ENCODE data around the gene HES4.

Gene HES4

GRCh38 chr1:965526-966134 lies 34.3 kb downstream of the HES4 start:
- no peak for DNase-seq (ENCODE audit: low spot score)

- DNase-seq (ENCODE audit: low spot score) = no peak
Measured at GRCh38 chr1:964691-965525, 35.0 kb downstream of the HES4 start.

- no peak for DNase-seq (ENCODE audit: low spot score)
Measured at GRCh38 chr1:963746-964525, 36.0 kb downstream of the HES4 start.

GRCh38 chr1:963301-963651 lies 36.6 kb downstream of the HES4 start:
- DNase-seq (ENCODE audit: low spot score) = no peak

GRCh38 chr1:962381-963300 lies 37.3 kb downstream of the HES4 start:
- no peak for DNase-seq (ENCODE audit: low spot score)

GRCh38 chr1:961132-961669 lies 38.7 kb downstream of the HES4 start:
- DNase-seq (ENCODE audit: low spot score) = no peak

- peak; percentile 75 for DNase-seq (ENCODE audit: low spot score)
Measured at GRCh38 chr1:960363-961131, 39.4 kb downstream of the HES4 start, which contains the start of gene KLHL17. Gene KLHL17, plus strand, starts transcription at chr1:960584. Its CDS starts 110 bp downstream, at chr1:960694.

- DNase-seq (ENCODE audit: low spot score) = no peak
Measured at GRCh38 chr1:959731-960362, 40.0 kb downstream of the HES4 start.

GRCh38 chr1:958823-959730 lies 40.8 kb downstream of the HES4 start, which contains the start of gene NOC2L:
Gene NOC2L, minus strand, starts transcription at chr1:959256. Its CDS starts 16 bp downstream, at chr1:959240.
- peak; percentile 92 for DNase-seq (ENCODE audit: low spot score)

GRCh38 chr1:956636-957035 lies 43.3 kb downstream of the HES4 start:
- DNase-seq (ENCODE audit: low spot score) = no peak

- DNase-seq (ENCODE audit: low spot score) = no peak
Measured at GRCh38 chr1:955474-955873, 44.4 kb downstream of the HES4 start.

GRCh38 chr1:954927-955326 lies 45.0 kb downstream of the HES4 start:
- DNase-seq (ENCODE audit: low spot score) = no peak

- no peak for DNase-seq (ENCODE audit: low spot score)
Measured at GRCh38 chr1:953524-954320, 46.2 kb downstream of the HES4 start.

GRCh38 chr1:952603-953002 lies 47.3 kb downstream of the HES4 start:
- no peak for DNase-seq (ENCODE audit: low spot score)

GRCh38 chr1:952201-952600 lies 47.7 kb downstream of the HES4 start:
- DNase-seq (ENCODE audit: low spot score) = no peak

- no peak for DNase-seq (ENCODE audit: low spot score)
Measured at GRCh38 chr1:951364-951763, 48.5 kb downstream of the HES4 start.

GRCh38 chr1:950881-951280 lies 49.0 kb downstream of the HES4 start:
- DNase-seq (ENCODE audit: low spot score) = no peak

- no peak for DNase-seq (ENCODE audit: low spot score)
Measured at GRCh38 chr1:950268-950667, 49.6 kb downstream of the HES4 start.

Measured in hematopoietic multipotent progenitor cell treated with erythropoietin and hydrocortisone succinate and interleukin-3 and kit ligand, for 15 days (in vitro differentiated cells).